ENCODE results near the gene PMPCB. TPM values are rescaled to one million over a fixed set of nuclear protein-coding genes. Genes with fewer than 3 reads are reported as not detected.

The PMPCB gene
- polyA plus RNA-seq, 3 donors: 91.8 to 103 (median 97.0) TPM

DNA sequence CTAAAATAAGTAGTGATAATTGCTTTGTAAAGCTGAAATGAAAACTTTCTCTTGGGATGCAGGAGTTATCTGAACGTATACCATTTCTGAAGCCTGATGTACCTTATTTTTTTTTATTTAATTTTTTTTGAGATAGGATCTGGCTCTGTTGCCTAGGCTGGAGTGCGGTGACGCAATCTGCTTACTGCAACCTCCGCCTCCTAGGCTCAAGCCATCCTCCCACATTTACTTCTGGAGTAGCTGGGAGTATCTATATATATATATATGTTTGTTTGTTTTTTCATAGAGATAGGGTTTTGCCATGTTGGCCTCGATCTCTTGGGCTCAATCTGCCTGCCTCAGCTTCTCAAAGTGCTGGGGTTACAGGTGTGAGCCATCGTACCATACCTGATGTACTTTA, 2.4 kb downstream of the PMPCB start:
- DNase-seq: no peak

DNA sequence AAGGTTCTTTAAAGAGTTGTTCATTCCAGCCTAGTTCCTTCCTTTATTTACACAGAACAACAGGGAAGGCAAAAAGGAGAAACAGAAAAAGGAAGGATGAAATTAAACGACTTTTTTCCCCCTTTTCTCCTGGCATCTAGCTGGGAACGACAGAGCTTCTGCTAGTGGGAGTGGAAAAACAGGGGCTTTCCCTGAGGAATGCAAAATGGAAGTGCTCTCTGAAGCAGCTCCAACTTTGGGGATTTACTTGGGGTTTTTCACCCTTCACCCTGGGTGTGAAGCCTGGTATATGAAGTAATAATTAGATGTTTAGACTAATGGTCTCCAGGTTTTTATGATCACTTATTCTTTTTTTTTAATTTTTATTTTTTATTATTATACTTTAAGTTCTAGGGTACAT, 4.2 kb downstream of the PMPCB start:
- no peak for DNase-seq

DNA sequence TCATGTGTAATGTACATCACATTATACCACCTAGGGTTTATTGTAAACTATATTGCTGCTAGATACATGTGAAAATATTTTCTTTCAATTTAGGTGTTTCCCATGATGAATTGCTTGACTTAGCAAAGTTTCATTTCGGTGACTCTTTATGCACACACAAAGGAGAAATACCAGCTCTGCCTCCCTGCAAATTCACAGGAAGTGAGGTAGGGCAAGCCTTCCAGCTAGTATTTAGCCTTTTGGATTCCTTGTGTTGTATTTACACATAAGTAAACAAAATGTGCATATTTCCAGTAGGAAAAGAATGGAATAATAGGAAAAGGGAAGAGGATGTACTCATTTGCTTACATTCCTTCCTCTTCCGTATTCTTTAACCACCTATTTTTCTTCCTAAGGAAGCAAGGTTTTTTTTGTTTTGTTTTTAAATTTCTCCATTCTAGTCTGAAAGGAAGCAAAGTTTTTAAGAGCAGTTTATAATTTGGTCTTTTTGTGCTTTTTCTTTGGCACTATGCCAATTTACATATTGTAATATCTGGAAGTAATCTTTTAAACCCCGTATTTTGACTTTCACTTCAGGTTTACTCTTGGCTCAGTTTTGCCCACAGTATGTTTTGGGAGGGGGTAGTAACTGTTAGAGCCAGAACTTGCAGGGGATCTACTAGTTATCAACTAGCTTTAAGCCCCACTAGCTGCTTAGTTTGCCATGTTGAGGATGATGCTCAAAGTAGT, 10.4 kb downstream of the PMPCB start:
- no peak for DNase-seq

DNA sequence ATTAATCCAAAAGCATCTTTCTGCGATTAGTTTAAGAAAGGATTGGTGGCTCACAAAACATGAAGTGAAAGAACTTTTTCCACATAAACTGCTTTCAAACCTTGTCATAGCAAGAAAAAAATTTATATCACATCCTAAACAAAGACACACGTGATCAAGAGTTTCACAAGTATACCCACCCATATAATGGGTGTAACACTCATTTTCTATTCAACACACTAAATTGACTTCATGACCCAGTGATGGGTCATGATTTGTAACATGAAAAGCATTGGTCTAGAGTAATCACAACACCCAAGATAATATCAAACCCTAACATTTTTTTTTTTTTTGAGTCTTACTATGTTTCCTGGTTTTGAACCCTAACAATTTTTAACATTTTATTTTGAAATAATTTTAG, 17.6 kb downstream of the PMPCB start:
- no peak for DNase-seq

DNA sequence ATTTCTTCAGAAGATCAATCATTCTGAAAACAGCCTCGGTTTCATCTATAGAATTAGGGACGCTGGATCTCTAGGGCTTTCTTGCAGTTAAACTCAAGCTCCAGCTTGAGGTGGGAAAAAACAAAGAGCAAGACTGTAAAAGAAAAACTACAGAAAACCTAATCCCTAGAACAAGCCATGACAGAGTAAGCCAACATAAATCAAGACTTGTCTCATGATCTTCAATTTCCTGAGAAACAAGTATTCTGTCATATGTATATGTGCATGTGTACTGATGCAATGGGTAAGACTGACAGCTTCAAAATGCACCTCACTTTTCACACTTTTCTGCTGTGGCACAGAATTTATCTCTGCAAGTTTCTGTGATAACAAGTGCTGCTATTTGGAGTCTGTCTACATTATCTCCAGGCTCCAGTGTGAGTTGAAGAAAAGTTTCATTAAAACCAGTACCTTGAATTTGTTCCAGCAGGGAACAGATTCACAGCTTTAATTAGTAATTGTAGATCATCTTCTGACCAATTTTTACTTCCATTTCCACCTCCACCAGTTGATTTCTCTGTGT, 19.2 kb downstream of the PMPCB start:
- no peak for DNase-seq

DNA sequence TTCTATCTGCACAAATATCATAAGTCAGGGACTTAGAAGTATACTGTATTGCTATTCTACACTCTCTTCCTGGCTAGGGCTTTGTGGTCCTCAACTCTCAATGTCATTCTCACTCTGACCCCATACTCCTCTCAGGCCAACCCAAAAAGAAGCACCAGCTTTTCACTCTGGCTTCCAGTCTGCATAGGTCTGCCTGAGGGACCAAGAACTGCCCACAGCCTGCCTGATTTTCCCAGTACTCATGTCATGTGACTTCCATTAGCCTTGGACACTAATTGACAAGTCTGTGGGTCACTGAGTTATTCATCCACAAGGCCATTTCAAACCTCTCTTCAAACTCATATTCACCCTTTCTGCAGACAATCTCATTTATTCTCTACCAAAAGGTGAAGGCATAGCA, 19.8 kb downstream of the PMPCB start:
- no peak for DNase-seq

DNA sequence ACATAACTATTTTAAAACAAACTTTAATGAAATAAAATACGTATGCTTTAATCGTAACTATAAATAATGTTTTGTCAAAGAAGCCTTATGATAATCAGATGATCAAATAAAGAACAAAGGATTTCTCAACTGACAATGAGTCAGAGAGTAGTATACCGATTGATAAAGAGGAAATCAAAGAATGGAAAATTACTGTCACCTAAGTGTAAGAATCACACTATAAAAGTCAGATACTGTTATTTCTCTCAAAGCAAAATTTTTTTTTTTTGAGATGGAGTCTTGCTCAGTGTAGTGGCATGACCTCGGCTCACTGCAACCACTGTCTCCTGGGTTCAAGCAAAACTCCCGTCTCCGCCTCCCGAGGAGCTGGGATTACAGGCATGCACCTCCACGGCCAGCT, 28.5 kb downstream of the PMPCB start:
- DNase-seq: no peak

DNA sequence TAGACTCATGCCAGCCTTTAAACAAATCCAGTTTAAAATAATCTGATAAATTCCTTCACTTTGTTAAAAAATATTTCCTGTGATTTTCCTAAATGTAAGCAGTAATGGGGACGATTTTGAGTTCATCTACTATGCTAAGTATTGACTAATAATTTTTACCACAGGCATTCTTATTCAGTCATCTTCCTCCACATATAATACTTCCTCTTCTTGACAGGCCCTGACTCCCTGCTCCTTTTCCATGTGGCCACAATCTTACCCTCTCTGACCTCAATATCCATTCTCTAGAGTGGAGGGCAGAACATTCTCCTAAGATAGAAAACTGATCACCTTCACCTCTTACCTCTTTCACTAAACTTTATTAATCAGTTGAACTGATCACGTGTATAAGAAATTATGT, 39.5 kb downstream of the PMPCB start:
- DNase-seq: no peak

DNA sequence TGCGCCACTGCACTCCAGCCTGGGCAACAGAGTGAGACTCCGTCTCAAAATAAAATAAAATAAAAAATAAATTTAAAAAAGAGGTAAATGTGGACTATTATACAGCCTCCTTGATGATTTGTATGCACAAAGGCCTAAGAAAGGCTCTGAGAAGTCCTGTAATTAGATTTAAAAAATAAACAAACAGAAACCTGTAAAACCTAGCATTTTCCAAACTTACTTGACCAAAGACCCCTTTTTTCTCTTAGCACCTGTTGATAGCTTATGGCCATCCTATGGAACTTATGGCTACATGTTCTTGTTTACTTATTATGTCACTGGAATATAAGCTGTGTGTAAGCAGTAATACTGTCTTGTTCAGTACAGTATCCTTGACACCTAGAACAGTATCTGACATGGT, 41.6 kb downstream of the PMPCB start:
- DNase-seq: no peak

DNA sequence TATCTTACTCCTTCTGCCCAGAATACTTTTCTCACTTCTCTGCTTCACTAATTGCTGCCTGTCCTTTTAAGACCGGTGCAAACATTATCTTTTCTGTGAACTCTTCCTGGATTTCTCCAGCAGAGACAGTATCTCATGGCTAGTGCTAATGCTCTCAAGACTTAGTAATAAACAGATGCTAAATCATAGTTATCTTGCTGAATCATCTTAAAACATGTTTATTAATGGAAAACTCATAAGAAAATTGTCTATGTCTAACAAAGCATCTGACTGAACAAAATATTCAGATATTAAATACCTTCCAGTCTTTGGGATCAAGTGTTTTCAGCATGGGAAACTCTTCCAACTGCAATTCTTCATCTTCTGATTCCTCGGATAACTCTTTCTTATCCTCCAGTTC, 44.2 kb downstream of the PMPCB start:
- DNase-seq: no peak

DNA sequence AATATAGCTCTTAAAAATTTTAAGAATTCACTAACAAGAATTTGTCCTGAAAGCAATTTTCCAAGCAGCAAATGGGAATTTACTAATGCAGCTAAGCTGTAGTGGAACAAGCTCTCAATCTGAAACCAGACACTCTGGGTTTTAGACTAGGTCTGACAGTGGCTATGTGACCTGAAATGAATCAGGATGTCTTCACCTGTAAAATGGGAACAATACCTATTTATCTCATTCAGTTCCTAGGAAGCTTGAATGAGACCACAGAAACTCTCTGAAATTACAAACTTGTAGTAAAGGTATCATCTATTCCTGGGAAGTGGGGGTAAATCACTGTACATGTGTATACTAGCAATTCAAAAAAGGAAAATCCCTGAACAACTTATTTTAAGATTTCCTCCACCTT, 46.1 kb downstream of the PMPCB start:
- DNase-seq: no peak

DNA sequence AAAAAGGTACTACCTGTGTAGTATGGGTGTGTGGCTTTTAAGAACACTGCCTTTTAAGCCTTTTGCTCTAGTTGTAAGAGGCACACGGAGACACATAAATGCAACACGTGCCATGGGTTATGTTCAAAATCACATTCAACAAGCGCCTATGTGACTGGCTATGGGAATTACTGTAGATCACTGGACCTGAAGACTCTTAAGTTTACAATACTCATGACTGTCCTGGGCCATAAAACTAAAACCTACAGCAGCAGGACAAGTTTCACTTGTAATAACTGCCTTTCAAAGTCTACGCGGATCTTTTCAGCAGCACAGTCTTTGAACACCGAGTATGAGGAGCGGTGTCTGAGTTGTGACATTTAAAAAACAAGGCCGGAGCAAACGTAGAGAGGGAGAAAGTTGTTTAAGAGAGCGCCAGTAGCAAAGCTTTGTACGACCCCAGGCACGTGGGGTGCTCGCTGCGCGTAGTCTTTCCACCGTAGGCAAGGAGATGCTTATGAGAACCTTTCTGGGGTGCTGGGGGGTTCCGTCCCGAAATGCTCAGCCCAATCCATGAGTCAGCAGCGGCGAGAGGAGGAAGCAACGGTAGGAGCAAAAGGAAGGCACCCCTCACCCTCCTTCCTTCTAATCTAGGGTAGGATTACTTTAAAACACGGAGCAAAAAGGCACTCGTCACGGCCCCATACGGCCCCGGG, 46.7 kb downstream of the PMPCB start:
- peak; percentile 15 for DNase-seq

DNA sequence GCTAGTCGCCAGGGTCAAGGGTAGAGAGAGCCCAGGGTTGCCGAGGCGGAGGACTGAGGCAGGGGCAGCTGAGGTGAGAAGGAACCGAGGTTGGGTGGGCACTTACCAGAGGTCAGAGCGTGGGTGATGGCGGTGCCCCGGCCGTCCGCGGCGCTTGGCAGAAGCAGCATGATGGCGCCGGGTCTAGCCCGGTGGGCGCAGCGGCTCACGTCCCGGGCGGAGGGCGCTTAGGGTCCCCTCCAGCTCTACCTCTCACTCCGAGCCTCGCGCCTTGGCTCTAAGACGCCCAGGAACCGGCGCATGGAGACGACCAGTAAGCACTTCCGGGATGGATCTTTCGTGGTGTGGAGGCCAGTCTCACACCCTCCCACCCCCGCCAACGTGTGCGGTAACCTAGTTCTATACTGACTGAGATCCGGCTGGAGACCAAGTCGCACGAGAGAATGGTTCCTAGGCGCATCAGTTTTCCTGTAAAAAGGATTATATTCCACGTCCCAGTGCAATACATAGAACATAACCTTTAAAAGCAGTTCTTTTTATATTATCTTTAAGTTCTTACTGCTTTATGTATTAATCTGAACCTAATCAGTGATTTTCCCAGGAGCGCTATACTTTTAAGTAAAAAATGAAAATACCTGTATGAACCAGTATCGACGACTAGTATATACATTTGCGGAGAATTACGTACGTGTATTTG, 47.4 kb downstream of the PMPCB start, which contains the start of gene DNAJC2:
DNAJC2 (minus strand) TSS at position 315 of the 697 bp plus-strand sequence; CDS start at position 170, 145 bp downstream.
- peak; percentile 92 for DNase-seq

DNA sequence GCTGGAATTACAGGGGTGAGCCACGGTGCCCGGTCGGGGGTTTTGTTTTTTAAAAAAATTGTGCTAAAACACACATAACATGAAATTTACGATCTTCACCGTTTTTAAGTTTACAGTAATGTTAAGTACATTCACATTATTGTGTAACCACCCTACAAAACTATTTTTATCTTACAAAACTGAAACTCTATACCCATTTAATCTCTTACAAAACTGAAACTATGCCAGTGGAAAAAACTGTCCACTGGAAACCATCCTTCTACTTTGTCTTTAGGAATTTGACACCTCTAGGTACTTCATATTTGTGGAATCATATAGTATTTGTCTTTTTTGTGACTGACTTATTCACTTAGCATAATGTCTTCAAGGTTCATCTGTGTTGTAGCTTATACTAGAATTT, 49.2 kb downstream of the PMPCB start:
- DNase-seq: no peak

DNA sequence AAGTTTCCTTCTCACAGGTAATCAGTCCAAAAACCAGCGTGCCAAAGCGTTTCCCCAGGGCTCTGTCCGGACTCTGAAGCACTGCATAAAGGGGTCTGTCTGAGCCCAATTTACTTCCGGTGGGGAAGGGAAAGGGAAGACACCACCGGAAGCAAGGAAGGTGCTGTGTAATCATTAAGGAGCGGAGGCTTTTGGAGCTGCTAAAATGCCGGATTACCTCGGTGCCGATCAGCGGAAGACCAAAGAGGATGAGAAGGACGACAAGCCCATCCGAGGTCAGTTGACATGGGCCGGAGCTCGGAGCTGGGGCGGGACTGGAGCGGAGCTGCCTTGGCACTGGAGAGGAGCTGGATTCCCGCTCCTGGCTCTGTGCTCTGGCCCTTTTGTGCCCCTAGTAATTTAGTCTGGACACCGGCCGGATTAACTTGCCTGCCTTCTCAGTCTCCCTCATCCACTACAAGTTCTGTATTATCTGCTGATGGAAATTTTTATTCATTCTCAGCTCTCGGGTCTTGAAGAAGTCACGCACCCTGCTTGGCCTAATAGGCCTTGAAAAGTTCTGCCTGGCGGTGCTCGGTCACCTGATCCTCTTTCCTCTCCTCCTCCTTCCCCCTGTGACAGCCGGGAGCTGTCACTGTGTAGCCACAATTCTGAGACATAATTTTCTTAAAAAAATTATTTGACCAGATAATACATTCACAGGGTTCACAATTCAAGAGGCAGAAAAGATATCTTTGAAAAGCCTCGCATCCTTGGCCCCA, 50.5 kb downstream of the PMPCB start, which contains the start of gene PSMC2:
PSMC2 (plus strand) TSS at position 137 of the 761 bp plus-strand sequence; CDS start at position 206, 69 bp downstream.
- DNase-seq: peak; percentile 95

DNA sequence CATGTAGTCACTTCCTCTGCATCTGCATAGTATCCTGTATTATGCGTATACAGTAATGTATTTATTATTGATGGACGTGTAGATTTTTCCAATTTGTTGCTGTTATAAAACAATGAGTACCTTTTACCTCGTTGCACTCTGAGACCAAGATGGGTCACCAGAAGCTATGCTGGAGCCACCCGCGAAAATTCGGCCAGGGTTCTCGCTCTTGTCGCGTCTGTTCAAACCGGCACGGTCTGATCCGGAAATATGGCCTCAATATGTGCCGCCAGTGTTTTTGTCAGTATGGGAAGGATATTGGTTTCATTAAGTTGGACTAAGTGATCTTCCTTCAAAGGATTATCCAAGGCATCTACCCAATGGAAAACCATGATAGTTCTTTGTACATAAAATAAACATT, 51.2 kb downstream of the PMPCB start:
- DNase-seq: no peak

DNA sequence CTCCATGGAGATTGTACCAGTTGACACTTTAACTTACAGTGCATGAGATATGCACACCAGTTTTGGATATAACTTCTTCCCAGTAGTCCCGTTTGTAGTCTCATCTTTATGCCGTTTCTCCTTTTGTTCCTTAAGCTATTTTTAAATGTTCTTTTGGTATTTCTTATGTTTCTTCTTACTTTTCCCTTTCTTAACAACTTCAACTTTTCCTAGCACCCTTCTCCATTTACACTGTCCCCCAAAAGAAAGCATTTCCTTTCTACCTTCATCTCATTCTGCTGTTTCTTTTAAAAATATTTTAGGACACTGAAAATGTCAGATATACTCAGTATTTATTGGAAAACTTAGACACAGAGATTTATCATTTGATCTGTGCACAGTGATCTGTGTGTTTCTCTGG, 51.7 kb downstream of the PMPCB start:
- no peak for DNase-seq

DNA sequence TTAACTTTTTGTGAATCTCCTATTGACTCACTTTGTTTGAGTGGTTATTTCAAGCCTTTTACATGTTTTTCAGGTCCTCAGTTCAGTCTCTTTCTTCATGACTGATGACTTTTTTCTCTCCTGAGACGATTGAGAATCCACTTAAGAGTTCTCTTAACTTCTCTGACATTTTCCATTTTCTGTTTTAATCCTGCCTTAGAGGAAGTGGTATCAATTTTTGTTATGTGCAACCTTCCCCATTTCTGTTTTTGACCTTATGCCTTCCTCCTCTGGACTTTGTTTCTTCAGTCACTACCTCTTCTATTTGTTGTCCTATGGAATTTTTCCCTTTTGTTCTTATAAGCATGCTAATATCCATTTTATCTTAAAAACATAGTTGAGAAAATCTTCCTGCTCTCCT, 52.6 kb downstream of the PMPCB start:
- DNase-seq: no peak
